ENCODE measurements around the gene NNMT. TPM values are rescaled to one million over a fixed set of nuclear protein-coding genes. Genes with fewer than 3 reads are reported as not detected.

NNMT gene
- total and polyA plus RNA-seq, 9 of the 15 experiments (the other 6 are each of a cell fraction or from before 2014, with no cell fraction given): 6.1 to 15.0 (median 11.2) TPM

- H3K36me3 ChIP-seq (ENCODE audit: control insufficient read depth, insufficient read depth, low read length): no peaks in the 10 kb centered on the region
- no peak for ATAC-seq
- WGBS (ENCODE audit: insufficient coverage, low coverage, missing lambda C conversion rate): 12% methylated on average over 4 of the region's 4 CpGs
- DNase-seq (ENCODE audit: extremely low read depth in 1 of 4, low spot score in 3 of 4): no peak
- in situ Hi-C loops (cut with MboI): no loop called here
- no peak overlapping the region for H3K4me3 ChIP-seq
- CTCF ChIA-PET (ENCODE audit: low intra/inter-chr PET ratio): no interaction called here
- H3K9me1 ChIP-seq (ENCODE audit: control insufficient read depth, insufficient read depth, low read length): no peaks in the 10 kb centered on the region
- no peak for FAIRE-seq
- H3K27ac ChIP-seq (ENCODE audit: extremely low read depth, low read depth, low read length): no peak overlapping the region
- 0 out of 2 replicates have a peak overlapping the region, but pooled peaks have one; percentile 41 for H2AFZ ChIP-seq (ENCODE audit: low read depth, low read length)
- intact Hi-C loops (cut with micrococcal nuclease): no loop called here
- no peak overlapping the region for H3K4me2 ChIP-seq (ENCODE audit: insufficient read depth, low read length)
- BruUV-seq (replicated peaks): no TSS peak
- no peak overlapping the region for H3K9ac ChIP-seq (ENCODE audit: insufficient read depth in 1 of 2, low read depth in 2 of 2, low read length in 2 of 2)
- H3K27me3 ChIP-seq (ENCODE audit: control insufficient read depth in 2 of 2, insufficient read depth in 2 of 2, low read length in 2 of 2): no peaks in the 10 kb centered on the region
- H3K79me2 ChIP-seq (ENCODE audit: control insufficient read depth, insufficient read depth, low read length): no peaks in the 10 kb centered on the region
- POLR2A ChIA-PET: no interaction called here
- no peaks in the 10 kb centered on the region for H4K20me1 ChIP-seq (replicated peaks; ENCODE audit: control insufficient read depth, insufficient read depth, low read length)
- no peaks in the 10 kb centered on the region; the same call in 1 of the 2 replicates for H3K9me3 ChIP-seq (replicated peaks; ENCODE audit: control insufficient read depth, insufficient read depth, low read depth, low read length)
- H3K4me1 ChIP-seq (replicated peaks in 1 of 2; ENCODE audit: control insufficient read depth in 2 of 2, insufficient read depth in 2 of 2, low read length in 2 of 2): 0 out of 5 replicates have a peak, but pooled peaks cover 0 to 4% of the 10 kb centered on the region in 2 experiments
- TF ChIP-seq KLF10 (CRISPR knock-in tag; IDR thresholded peaks at IDR 0.05) (no peak), KLF13 (tag; IDR thresholded peaks at IDR 0.05; ENCODE audit: borderline replicate concordance, low read depth) (no peak), DPF2 (IDR thresholded peaks at IDR 0.05) (no peak), ZEB2 (IDR thresholded peaks at IDR 0.05) (no peak), ZNF76 (CRISPR knock-in tag; IDR thresholded peaks at IDR 0.05; ENCODE audit: borderline replicate concordance) (no peak), ZNF77 (CRISPR knock-in tag; IDR thresholded peaks at IDR 0.05) (no peak), ZSCAN29 (IDR thresholded peaks at IDR 0.05) (no peak), ZMIZ1 (IDR thresholded peaks at IDR 0.05; ENCODE audit: low read depth in 2 of 2, low read length in 2 of 2) (no peak), SIN3B (IDR thresholded peaks at IDR 0.05; ENCODE audit: low read depth) (no peak), ZHX1 (conservative IDR thresholded peaks at IDR 0.05; ENCODE audit: low read length) (no peak), ZNF184 (CRISPR knock-in tag; IDR thresholded peaks at IDR 0.05) (no peak), HCFC1 (IDR thresholded peaks at IDR 0.05; ENCODE audit: low read depth, low read length) (no peak), ZNF589 (CRISPR knock-in tag; IDR thresholded peaks at IDR 0.05; ENCODE audit: low read depth) (no peak), AFF1 (IDR thresholded peaks at IDR 0.05; ENCODE audit: low read depth in 1 of 2, partially characterized antibody in 2 of 2) (no peak)
Measured at GRCh38 chr11:114326151-114326550, 30.0 kb downstream of the NNMT start.

Data from K562 (cell line).